ENCODE data around the gene ERC1.
A peak's percentile ranks its signal among the peaks of the same experiment; 100 is the strongest.
"Not testable (repeated sequence)": the region's sequence is repeated elsewhere in the genome, so short reads cannot be mapped to it uniquely, and the experiment has no call there.

The ERC1 gene

GRCh38 chr12:1246637-1247036, 255.6 kb downstream of the ERC1 start:
- peak; percentile 60 for DNase-seq

GRCh38 chr12:1250641-1251040, 259.6 kb downstream of the ERC1 start:
- no peak for DNase-seq

- no peak for DNase-seq
Observed at GRCh38 chr12:1252758-1253157, 261.7 kb downstream of the ERC1 start.

GRCh38 chr12:1255125-1255524, 264.1 kb downstream of the ERC1 start:
- DNase-seq, result not testable (repeated sequence)

- not testable (repeated sequence) for DNase-seq
Observed at GRCh38 chr12:1255854-1256253, 264.8 kb downstream of the ERC1 start.

- no peak for DNase-seq
Observed at GRCh38 chr12:1256285-1256684, 265.3 kb downstream of the ERC1 start.

GRCh38 chr12:1256991-1257390, 266.0 kb downstream of the ERC1 start:
- no peak for DNase-seq

- no peak for DNase-seq
Observed at GRCh38 chr12:1262011-1262410, 271.0 kb downstream of the ERC1 start.

GRCh38 chr12:1267243-1267642, 276.2 kb downstream of the ERC1 start:
- DNase-seq, result no peak

GRCh38 chr12:1272142-1272541, 281.1 kb downstream of the ERC1 start:
- DNase-seq, result no peak

GRCh38 chr12:1273051-1273450, 282.0 kb downstream of the ERC1 start:
- peak; percentile 39 for DNase-seq

GRCh38 chr12:1277905-1278304, 286.9 kb downstream of the ERC1 start:
- DNase-seq, result no peak

- no peak for DNase-seq
Observed at GRCh38 chr12:1279050-1279449, 288.0 kb downstream of the ERC1 start.

- no peak for DNase-seq
Observed at GRCh38 chr12:1280059-1280458, 289.0 kb downstream of the ERC1 start.

GRCh38 chr12:1281683-1282366, 290.8 kb downstream of the ERC1 start:
- peak; percentile 63 for DNase-seq

GRCh38 chr12:1282670-1283315, 291.8 kb downstream of the ERC1 start:
- DNase-seq, result peak; percentile 27

- no peak for DNase-seq
Observed at GRCh38 chr12:1283316-1283715, 292.3 kb downstream of the ERC1 start.

GRCh38 chr12:1284611-1285010, 293.6 kb downstream of the ERC1 start:
- no peak for DNase-seq

GRCh38 chr12:1287446-1287975, 296.5 kb downstream of the ERC1 start:
- no peak for DNase-seq

- DNase-seq, result no peak
Observed at GRCh38 chr12:1288333-1288732, 297.3 kb downstream of the ERC1 start.

- no peak for DNase-seq
Observed at GRCh38 chr12:1289371-1290155, 298.5 kb downstream of the ERC1 start.

- DNase-seq, result no peak
Observed at GRCh38 chr12:1290716-1291115, 299.7 kb downstream of the ERC1 start.

GRCh38 chr12:1291601-1292332, 300.7 kb downstream of the ERC1 start:
- DNase-seq, result no peak
